Liver (tissue), 3 donors: ENCODE results near the gene SIL1.

ENCODE experiments used
- CTCF ChIP-seq: fragments of 150-350 bp; IDR thresholded peaks from 2 replicates; pipeline ENCODE4 v1.5.1; 2017; ENCODE audit warnings: improper control_type of control experiment, low read depth, low read length; ENCODE audit not compliant: missing input control
- EGR1 ChIP-seq, 2 donors: IDR thresholded peaks; 2 replicates each; pipeline ENCODE4 v1.6.1; 2016 to 2018; ENCODE audit warnings: antibody characterized with exemption in 2 of 2, low read depth in 2 of 2
- GABPA ChIP-seq, 2 donors: IDR thresholded peaks in 1 of 2; conservative IDR thresholded peaks in 1 of 2; 2 replicates each; pipeline ENCODE4 v1.6.1; 2016; ENCODE audit warnings: antibody characterized with exemption in 2 of 2, mild to moderate bottlenecking in 1 of 2, moderate library complexity in 1 of 2
- MAX ChIP-seq: IDR thresholded peaks from 2 replicates; pipeline ENCODE4 v1.6.1; 2016; ENCODE audit warnings: antibody characterized with exemption
- RAD21 ChIP-seq, 2 donors: IDR thresholded peaks; 2 replicates each; pipeline ENCODE4 v1.6.1; 2016; ENCODE audit warnings: antibody characterized with exemption in 2 of 2, mild to moderate bottlenecking in 2 of 2
- REST ChIP-seq: IDR thresholded peaks from 2 replicates; pipeline ENCODE4 v1.6.1; 2016; ENCODE audit warnings: antibody characterized with exemption, mild to moderate bottlenecking
- TAF1 ChIP-seq: conservative IDR thresholded peaks from 2 replicates; pipeline ENCODE4 v1.6.1; 2016; ENCODE audit warnings: antibody characterized with exemption, mild to moderate bottlenecking
- YY1 ChIP-seq: IDR thresholded peaks from 2 replicates; pipeline ENCODE4 v1.6.1; 2016; ENCODE audit warnings: antibody characterized with exemption, mild to moderate bottlenecking
- ZBTB33 ChIP-seq: IDR thresholded peaks from 2 replicates; pipeline ENCODE4 v1.6.1; 2016; ENCODE audit warnings: antibody characterized with exemption
- donor health status: healthy.
- donor health status: healthy.

GRCh38 chr5:139171779-139172404 is 26.3 kb downstream of the SIL1 start:
- TF ChIP-seq TAF1 (no peak), CTCF (no peak), ZBTB33 (no peak), REST (no peak), EGR1 (IDR thresholded peaks at IDR 0.05; ENCODE audit: low read depth in 2 of 2) (no peak), RAD21 (IDR thresholded peaks at IDR 0.05) (no peak), YY1 (no peak), GABPA (IDR thresholded peaks at IDR 0.05 in 1 of 2, conservative IDR thresholded peaks at IDR 0.05 in 1 of 2) (no peak), MAX (no peak)
